OCI-LY1 (cell line): ENCODE results near the gene DNHD1.

Experiments used
- H2AFZ ChIP-seq: fragments of 200-600 bp; sonication (generic), shearing (Covaris generic); 2 replicates; pipeline ENCODE4 v1.6.0; 2014; ENCODE audit warnings: antibody characterized with exemption, mild to moderate bottlenecking, low read length
- H3F3A ChIP-seq: fragments of 200-600 bp; sonication (generic), shearing (Covaris generic); 2 replicates; pipeline ENCODE4 v1.6.0; 2014; ENCODE audit warnings: mild to moderate bottlenecking, antibody characterized with exemption, low read length, moderate library complexity; ENCODE audit not compliant: insufficient read depth
- H3K27ac ChIP-seq: fragments of 200-600 bp; sonication (generic); 2 replicates; pipeline ENCODE4 v1.5.1; 2014; ENCODE audit warnings: low read length, mixed run types, mild to moderate bottlenecking, low read depth; ENCODE audit not compliant: poor library complexity, severe bottlenecking
- H3K27me3 ChIP-seq: fragments of 200-600 bp; sonication (generic); 2 replicates; pipeline ENCODE4 v1.6.0; 2014; ENCODE audit warnings: antibody characterized with exemption, mild to moderate bottlenecking, low read length, moderate library complexity; ENCODE audit not compliant: insufficient read depth
- H3K36me3 ChIP-seq: fragments of 200-600 bp; sonication (generic); 2 replicates; pipeline ENCODE4 v1.6.1; 2014; ENCODE audit warnings: mild to moderate bottlenecking, antibody characterized with exemption, low read length, moderate library complexity, mixed read lengths; ENCODE audit not compliant: insufficient read depth
- H3K4me1 ChIP-seq: fragments of 200-600 bp; sonication (generic); 2 replicates; pipeline ENCODE4 v1.5.1; 2014; ENCODE audit warnings: mild to moderate bottlenecking, low read length, moderate library complexity; ENCODE audit not compliant: insufficient read depth, severe bottlenecking
- H3K4me2 ChIP-seq: fragments of 200-600 bp; sonication (generic), shearing (Covaris generic); 2 replicates; pipeline ENCODE4 v1.6.1; 2014; ENCODE audit warnings: low read length
- H3K4me3 ChIP-seq: fragments of 200-600 bp; sonication (generic); 2 replicates; pipeline ENCODE4 v1.5.1; 2014; ENCODE audit warnings: low read length, low read depth, mild to moderate bottlenecking, mixed read lengths; ENCODE audit not compliant: poor library complexity, severe bottlenecking
- H3K79me2 ChIP-seq: fragments of 200-600 bp; shearing (Covaris generic); 2 replicates; pipeline ENCODE4 v1.6.1; 2016; ENCODE audit warnings: mixed run types, low read length, mixed read lengths; ENCODE audit not compliant: insufficient read depth
- H3K9ac ChIP-seq: fragments of 200-600 bp; sonication (generic), shearing (Covaris generic); 2 replicates; pipeline ENCODE4 v1.6.1; 2014; ENCODE audit warnings: mild to moderate bottlenecking, low read length, mixed read lengths
- H3K9me2 ChIP-seq: fragments of 200-600 bp; sonication (generic), shearing (Covaris generic); 2 replicates; pipeline ENCODE4 v1.6.1; 2014; ENCODE audit warnings: low read depth, mild to moderate bottlenecking, low read length, mixed read lengths
- H3K9me3 ChIP-seq: fragments of 200-600 bp; shearing (Covaris generic); 2 replicates; pipeline ENCODE4 v1.6.1; 2014; ENCODE audit warnings: low read length, mixed read lengths
- H4K20me1 ChIP-seq: fragments of 200-600 bp; sonication (generic), shearing (Covaris generic); 2 replicates; pipeline ENCODE4 v1.6.0; 2016; ENCODE audit warnings: mild to moderate bottlenecking, low read length; ENCODE audit not compliant: insufficient read depth
- CTCF ChIP-seq: fragments of 200-600 bp; sonication (generic), shearing (Covaris generic); IDR thresholded peaks from 2 replicates; pipeline ENCODE4 v1.5.1; 2017; ENCODE audit warnings: mild to moderate bottlenecking, antibody characterized with exemption, low read length, moderate library complexity, mixed read lengths
- EZH2 ChIP-seq: fragments of 200-600 bp; sonication (generic), shearing (Covaris generic); IDR thresholded peaks from 2 replicates; pipeline ENCODE4 v1.8.0; 2017; ENCODE audit warnings: borderline replicate concordance, mixed run types, mild to moderate bottlenecking, antibody characterized with exemption, low read length, moderate library complexity, mixed read lengths

Gene DNHD1

DNA sequence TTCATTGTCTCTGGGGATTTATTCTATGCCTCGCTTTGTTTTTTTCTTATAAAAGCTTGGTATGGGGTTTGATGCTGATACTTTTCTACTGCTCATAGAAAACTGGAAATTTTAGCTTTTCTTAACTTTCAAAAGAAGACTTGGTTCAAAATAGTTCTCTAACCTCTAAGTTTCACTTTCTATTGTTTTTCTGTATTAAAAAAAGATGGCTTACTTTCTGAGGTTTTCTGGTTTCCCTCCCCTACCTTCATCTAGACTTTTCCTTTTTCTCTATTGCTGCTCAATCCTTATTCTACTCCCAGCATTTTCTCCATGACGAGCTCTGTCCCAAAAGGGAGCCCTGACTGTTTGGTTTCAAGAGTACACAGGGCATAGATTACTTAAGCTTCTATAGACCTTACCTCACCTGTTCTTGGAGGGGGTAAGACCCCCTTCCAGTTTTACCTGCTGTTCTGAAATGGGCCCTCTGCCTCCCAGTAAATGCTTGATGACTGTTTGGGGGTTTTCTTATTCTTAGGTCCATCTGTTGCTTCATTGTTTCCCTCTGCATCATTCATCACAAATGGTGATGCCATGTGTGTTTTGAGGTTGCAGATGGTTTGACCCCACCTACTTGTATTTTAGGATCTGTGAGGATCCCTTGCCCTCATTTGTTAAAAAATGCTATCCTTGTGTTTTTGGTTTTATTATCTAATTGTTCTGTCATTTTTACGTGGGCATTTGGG lies 29.5 kb downstream of the DNHD1 start:
- Histone ChIP-seq H3K79me2 (no peaks in the 10 kb centered on the region), H3K27ac (no peak overlapping the region), H3K9me2 (no peaks in the 10 kb centered on the region), H3K36me3 (no peaks in the 10 kb centered on the region), H3K9me3 (no peaks in the 10 kb centered on the region), H3K9ac (no peak overlapping the region), H3F3A (no peaks in the 10 kb centered on the region), H3K4me1 (no peaks in the 10 kb centered on the region), H3K4me2 (no peak overlapping the region), H3K27me3 (no peaks in the 10 kb centered on the region), H4K20me1 (no peaks in the 10 kb centered on the region), H2AFZ (no peak overlapping the region), H3K4me3 (no peak overlapping the region)
- no peak for TF ChIP-seq EZH2
- TF ChIP-seq CTCF = no peak

GRCh38 chr11:6529266-6529665 lies 32.2 kb downstream of the DNHD1 start:
- Histone ChIP-seq H3K9me3 (no peaks in the 10 kb centered on the region), H3K4me1 (no peaks in the 10 kb centered on the region), H3K27me3 (no peaks in the 10 kb centered on the region), H3K4me2 (no peak overlapping the region), H2AFZ (no peak overlapping the region), H3F3A (no peaks in the 10 kb centered on the region), H3K9ac (no peak overlapping the region), H3K36me3 (peaks cover 5% of the 10 kb centered on the region; the same call in 1 of the 2 replicates), H3K27ac (no peak overlapping the region), H3K79me2 (no peaks in the 10 kb centered on the region), H4K20me1 (no peaks in the 10 kb centered on the region), H3K4me3 (no peak overlapping the region), H3K9me2 (no peaks in the 10 kb centered on the region)
- TF ChIP-seq CTCF = no peak
- no peak for TF ChIP-seq EZH2

DNA sequence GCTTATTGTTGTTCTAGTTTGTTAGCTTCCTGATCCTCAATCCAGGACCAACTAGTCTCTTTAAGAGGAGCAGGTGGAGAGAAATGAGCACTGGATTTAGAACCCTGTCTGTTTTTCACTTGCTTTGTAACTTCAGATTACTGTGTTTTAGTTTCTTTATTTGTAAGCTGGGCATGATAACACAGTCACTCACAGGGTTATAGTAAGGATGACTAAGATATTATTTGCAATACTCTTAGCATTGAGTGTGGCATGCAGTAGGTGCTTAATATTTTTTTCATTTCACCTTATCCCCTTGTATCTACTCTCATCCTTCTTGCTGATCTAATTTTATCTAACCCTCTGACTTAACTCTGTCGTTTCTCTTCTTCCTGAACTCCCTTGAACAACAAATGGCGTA lies 33.8 kb downstream of the DNHD1 start:
- H2AFZ ChIP-seq = no peak overlapping the region
- no peaks in the 10 kb centered on the region for H3K27me3 ChIP-seq
- no peaks in the 10 kb centered on the region for H4K20me1 ChIP-seq
- H3K27ac ChIP-seq = no peak overlapping the region
- no peaks in the 10 kb centered on the region for H3K79me2 ChIP-seq
- H3K4me1 ChIP-seq = no peaks in the 10 kb centered on the region
- H3K9me2 ChIP-seq = no peaks in the 10 kb centered on the region
- H3F3A ChIP-seq = no peaks in the 10 kb centered on the region
- no peak overlapping the region for H3K9ac ChIP-seq
- H3K9me3 ChIP-seq = no peaks in the 10 kb centered on the region
- peaks cover 9% of the 10 kb centered on the region; the same call in 1 of the 2 replicates for H3K36me3 ChIP-seq
- no peak overlapping the region for H3K4me3 ChIP-seq
- TF ChIP-seq CTCF = no peak
- TF ChIP-seq EZH2 = no peak
- no peak overlapping the region for H3K4me2 ChIP-seq
